Body of pancreas (tissue), 4 donors: Measurements from ENCODE around the gene PTGDR.

Source experiments
- POLR2A ChIP-seq, 3 donors: fragments of 450-650 bp; IDR thresholded peaks; one replicate each; pipeline ENCODE4 v1.6.1; 2016; ENCODE audit warnings: antibody characterized with exemption in 3 of 3, mild to moderate bottlenecking in 2 of 3
- TF ChIP-seq, protein P1 (sequence below), 7 experiments: fragments of 450-650 bp in 4 of 7; fragments of 200-600 bp in 3 of 7; sonication (generic) in 3 of 7; IDR thresholded peaks; one replicate each; pipeline ENCODE4 v1.5.1; 2016 to 2019; ENCODE audit warnings: antibody characterized with exemption in 7 of 7

DNA sequence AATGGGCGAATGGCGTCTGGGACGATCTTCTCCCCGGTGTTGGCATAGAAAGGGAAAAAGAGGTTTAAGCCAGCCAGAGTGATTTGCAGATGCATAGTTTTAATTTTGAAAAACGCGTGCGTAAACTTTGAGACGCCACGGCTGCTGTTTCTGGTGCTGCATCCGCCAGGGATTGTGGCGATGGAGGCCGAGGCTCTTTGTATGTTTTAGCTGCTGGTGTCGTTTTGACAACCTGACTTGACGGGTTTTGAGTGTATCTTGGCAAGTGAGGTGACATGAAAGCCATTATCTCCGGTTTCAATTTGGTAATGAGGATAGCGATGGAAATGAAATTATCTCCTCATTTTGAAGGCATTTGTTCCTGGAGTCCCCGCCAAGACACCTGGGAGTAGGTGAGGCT lies 1.6 kb downstream of the PTGDR start:
- TF ChIP-seq, protein P1, sequence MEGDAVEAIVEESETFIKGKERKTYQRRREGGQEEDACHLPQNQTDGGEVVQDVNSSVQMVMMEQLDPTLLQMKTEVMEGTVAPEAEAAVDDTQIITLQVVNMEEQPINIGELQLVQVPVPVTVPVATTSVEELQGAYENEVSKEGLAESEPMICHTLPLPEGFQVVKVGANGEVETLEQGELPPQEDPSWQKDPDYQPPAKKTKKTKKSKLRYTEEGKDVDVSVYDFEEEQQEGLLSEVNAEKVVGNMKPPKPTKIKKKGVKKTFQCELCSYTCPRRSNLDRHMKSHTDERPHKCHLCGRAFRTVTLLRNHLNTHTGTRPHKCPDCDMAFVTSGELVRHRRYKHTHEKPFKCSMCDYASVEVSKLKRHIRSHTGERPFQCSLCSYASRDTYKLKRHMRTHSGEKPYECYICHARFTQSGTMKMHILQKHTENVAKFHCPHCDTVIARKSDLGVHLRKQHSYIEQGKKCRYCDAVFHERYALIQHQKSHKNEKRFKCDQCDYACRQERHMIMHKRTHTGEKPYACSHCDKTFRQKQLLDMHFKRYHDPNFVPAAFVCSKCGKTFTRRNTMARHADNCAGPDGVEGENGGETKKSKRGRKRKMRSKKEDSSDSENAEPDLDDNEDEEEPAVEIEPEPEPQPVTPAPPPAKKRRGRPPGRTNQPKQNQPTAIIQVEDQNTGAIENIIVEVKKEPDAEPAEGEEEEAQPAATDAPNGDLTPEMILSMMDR (IDR thresholded peaks at IDR 0.05): no peak
- TF ChIP-seq POLR2A (IDR thresholded peaks at IDR 0.05): no peak
